ENCODE data around the gene CPT1C.

CPT1C gene

GRCh38 chr19:49761625-49762311, 70.9 kb downstream of the CPT1C start:
- no peak for TF ChIP-seq CTCF (IDR thresholded peaks at IDR 0.05; ENCODE audit: borderline replicate concordance, control extremely low read depth, extremely low read depth, insufficient read depth, missing control alignments)
- no peak for DNase-seq (ENCODE audit: low spot score)
- in situ Hi-C loops (cut with MboI; ENCODE audit: low sequenced_read_pairs, unreplicated experiment) = no loop called here

GRCh38 chr19:49763230-49763629, 72.3 kb downstream of the CPT1C start, which contains the start of gene TSKS:
TSKS (minus strand) TSS chr19:49763306; CDS start chr19:49763247, 59 bp downstream.
- DNase-seq (ENCODE audit: low spot score) = no peak
- in situ Hi-C loops (cut with MboI; ENCODE audit: low sequenced_read_pairs, unreplicated experiment) = no loop called here
- no peak for TF ChIP-seq CTCF (IDR thresholded peaks at IDR 0.05; ENCODE audit: borderline replicate concordance, control extremely low read depth, extremely low read depth, insufficient read depth, missing control alignments)

All from GM13976 (cell line).